CD8-positive, alpha-beta memory T cell (primary cell): ENCODE results near the gene JCHAIN. TPM values are rescaled to one million over a fixed set of nuclear protein-coding genes. Genes with fewer than 3 reads are reported as not detected.

Experiments
- CTCF ChIA-PET: fragments of 350-600 bp; sonication (Branson Sonifier 250); formaldehyde crosslinking; loops from one replicate; lab custom pipeline; 2021; ENCODE audit warnings: antibody characterized with exemption; lab: Charles Lee
- POLR2A ChIA-PET: fragments of 350-600 bp; sonication (Branson Sonifier 250); formaldehyde crosslinking; loops from one replicate; lab custom pipeline; 2021; ENCODE audit warnings: antibody characterized with exemption; lab: Charles Lee
- DNase-seq, 5 donors: peaks; one replicate each; pipeline versions ENCODE4 v3.0.0 to v3.0.0-alpha.2; 2020 to 2022; ENCODE audit warnings: mixed read lengths in 1 of 5
- H3K27ac ChIP-seq: one replicate; pipeline ENCODE4 v1.7.0; 2013; ENCODE audit warnings: low read depth, mild to moderate bottlenecking, low read length, moderate library complexity
- H3K27me3 ChIP-seq: 2 replicates; pipeline ENCODE4 v1.7.0; 2013; ENCODE audit warnings: low read length, mild to moderate bottlenecking; ENCODE audit not compliant: insufficient read depth, poor library complexity, severe bottlenecking
- H3K36me3 ChIP-seq: 2 replicates; pipeline ENCODE4 v1.7.0; 2013; ENCODE audit warnings: mild to moderate bottlenecking, low read length, moderate library complexity; ENCODE audit not compliant: insufficient read depth
- H3K4me1 ChIP-seq: 2 replicates; pipeline ENCODE4 v1.7.0; 2013; ENCODE audit warnings: mild to moderate bottlenecking, low read length, moderate library complexity; ENCODE audit not compliant: insufficient read depth
- H3K4me3 ChIP-seq: 2 replicates; pipeline ENCODE4 v1.7.0; 2013; ENCODE audit warnings: mild to moderate bottlenecking, low read length
- H3K9me3 ChIP-seq: 2 replicates; pipeline ENCODE4 v1.7.0; 2013; ENCODE audit warnings: mild to moderate bottlenecking, low read length
- H3K27ac Mint-ChIP-seq, 8 donors: one replicate each; pipeline ENCODE4 v1.8.0; 2020 to 2021; ENCODE audit warnings: mixed read lengths in 8 of 8, mild to moderate bottlenecking in 6 of 8, inconsistent platforms in 3 of 8, moderate library complexity in 3 of 8
- H3K27me3 Mint-ChIP-seq, 2 donors: one replicate each; pipeline ENCODE4 v1.8.0; 2020 to 2021; ENCODE audit warnings: mixed read lengths in 2 of 2, mild to moderate bottlenecking in 1 of 2, moderate library complexity in 1 of 2
- H3K36me3 Mint-ChIP-seq, 3 donors: one replicate each; pipeline ENCODE4 v1.8.0; 2020 to 2021; ENCODE audit warnings: mixed read lengths in 3 of 3, inconsistent platforms in 1 of 3, mild to moderate bottlenecking in 1 of 3
- H3K4me1 Mint-ChIP-seq, 3 donors: one replicate each; pipeline ENCODE4 v1.8.0; 2020 to 2021; ENCODE audit warnings: mixed read lengths in 3 of 3, inconsistent platforms in 1 of 3, mild to moderate bottlenecking in 1 of 3
- H3K4me3 Mint-ChIP-seq, 7 donors: one replicate each; pipeline ENCODE4 v1.8.0; 2020 to 2021; ENCODE audit warnings: mixed read lengths in 7 of 7, mild to moderate bottlenecking in 6 of 7, moderate library complexity in 4 of 7, inconsistent platforms in 2 of 7
- H3K9me3 Mint-ChIP-seq, 5 donors: one replicate each; pipeline ENCODE4 v1.8.0; 2020 to 2022; ENCODE audit warnings: mixed read lengths in 5 of 5, mild to moderate bottlenecking in 3 of 5, moderate library complexity in 2 of 5, inconsistent platforms in 1 of 5
- polyA plus RNA-seq: library from polyadenylated mRNA; unstranded; fragments of 300-500 nt; fragmentation: Illumina TruSeq; gene quantifications from one replicate; pipeline ENCODE4 v1.2.3, GENCODE V29; 2021
- total RNA-seq, 2 experiments: library from RNA; stranded (reverse); gene quantifications; one replicate each; pipeline ENCODE4 v1.2.3, GENCODE V29; 2021

The JCHAIN gene
- total and polyA plus RNA-seq, 3 experiments from 2014 or later = not detected

GRCh38 chr4:70634482-70634881 is 31.8 kb downstream of the JCHAIN start:
- POLR2A ChIA-PET = no interaction called here
- CTCF ChIA-PET = interaction anchor here (1.5 kb wide), 1 partner anchor 18 kb away, joined by 3 read pairs; no protein-coding TSS in a partner anchor
- no peaks in the 10 kb centered on the region for H3K9me3 Mint-ChIP-seq

GRCh38 chr4:70632028-70632427 is 34.3 kb downstream of the JCHAIN start:
- Histone ChIP-seq H3K27ac (no peak overlapping the region), H3K27me3 (no peaks in the 10 kb centered on the region), H3K4me1 (no peaks in the 10 kb centered on the region), H3K9me3 (no peaks in the 10 kb centered on the region), H3K4me3 (no peak overlapping the region), H3K36me3 (no peaks in the 10 kb centered on the region)
- Mint-ChIP-seq H3K4me1 (peaks cover 0 to 9% (median 2%) of the 10 kb centered on the region in 3 donors), H3K36me3 (no peaks in the 10 kb centered on the region), H3K27ac (no peak overlapping the region), H3K4me3 (no peak overlapping the region), H3K9me3 (no peaks in the 10 kb centered on the region), H3K27me3 (peaks cover 5 to 21% of the 10 kb centered on the region in 2 donors)
- DNase-seq = no peak
- CTCF ChIA-PET = no interaction called here
- POLR2A ChIA-PET = no interaction called here

More at GRCh38 chr4:70634482-70634881, 31.8 kb downstream of the JCHAIN start:
- no peaks in the 10 kb centered on the region for H3K9me3 ChIP-seq
- DNase-seq = no peak
- peaks cover 0 to 3% (median 0%) of the 10 kb centered on the region in 3 donors for H3K4me1 Mint-ChIP-seq
- H3K27ac Mint-ChIP-seq = no peak overlapping the region
- no peak overlapping the region for H3K4me3 Mint-ChIP-seq
- H3K27me3 Mint-ChIP-seq = peaks cover 7 to 21% of the 10 kb centered on the region in 2 donors
- no peaks in the 10 kb centered on the region for H3K36me3 Mint-ChIP-seq
- no peak overlapping the region for H3K27ac ChIP-seq
- H3K27me3 ChIP-seq = no peaks in the 10 kb centered on the region
- no peaks in the 10 kb centered on the region for H3K4me1 ChIP-seq
- no peak overlapping the region for H3K4me3 ChIP-seq
- no peaks in the 10 kb centered on the region for H3K36me3 ChIP-seq

GRCh38 chr4:70630162-70630561 is 36.1 kb downstream of the JCHAIN start:
- H3K27me3 Mint-ChIP-seq = peaks cover 7 to 17% of the 10 kb centered on the region in 2 donors
- no peak overlapping the region for H3K27ac Mint-ChIP-seq
- Histone ChIP-seq H3K27ac (no peak overlapping the region), H3K4me3 (no peak overlapping the region), H3K36me3 (no peaks in the 10 kb centered on the region), H3K4me1 (no peaks in the 10 kb centered on the region), H3K9me3 (no peaks in the 10 kb centered on the region), H3K27me3 (no peaks in the 10 kb centered on the region)
- H3K4me3 Mint-ChIP-seq = no peak overlapping the region
- no peaks in the 10 kb centered on the region for H3K36me3 Mint-ChIP-seq
- ChIA-PET POLR2A (no interaction called here), CTCF (no interaction called here)
- no peaks in the 10 kb centered on the region for H3K9me3 Mint-ChIP-seq
- no peak for DNase-seq
- H3K4me1 Mint-ChIP-seq = peaks cover 0 to 9% (median 2%) of the 10 kb centered on the region in 3 donors

- ChIA-PET POLR2A (no interaction called here), CTCF (interaction anchor here (0.7 kb wide), 1 partner anchor 198 kb away, joined by 3 read pairs; no protein-coding TSS in a partner anchor)
- H3K4me1 Mint-ChIP-seq = peaks cover 0 to 9% (median 2%) of the 10 kb centered on the region in 3 donors
- H3K4me3 Mint-ChIP-seq = no peak overlapping the region
- H3K9me3 Mint-ChIP-seq = no peaks in the 10 kb centered on the region
- no peak overlapping the region for H3K27ac Mint-ChIP-seq
- H3K36me3 Mint-ChIP-seq = no peaks in the 10 kb centered on the region
- H3K27me3 ChIP-seq = no peaks in the 10 kb centered on the region
- H3K4me1 ChIP-seq = no peaks in the 10 kb centered on the region
- DNase-seq = no peak
- no peaks in the 10 kb centered on the region for H3K36me3 ChIP-seq
- no peak overlapping the region for H3K27ac ChIP-seq
- no peak overlapping the region for H3K4me3 ChIP-seq
- H3K27me3 Mint-ChIP-seq = peaks cover 7 to 14% of the 10 kb centered on the region in 2 donors
- H3K9me3 ChIP-seq = no peaks in the 10 kb centered on the region
Observed at GRCh38 chr4:70629469-70630090, 36.7 kb downstream of the JCHAIN start.

GRCh38 chr4:70628444-70628843 is 37.9 kb downstream of the JCHAIN start, which contains the start of gene ENAM:
ENAM (plus strand) TSS chr4:70628744; CDS start chr4:70629501, 757 bp downstream.
- Mint-ChIP-seq H3K36me3 (no peaks in the 10 kb centered on the region), H3K9me3 (no peaks in the 10 kb centered on the region), H3K4me1 (peaks cover 0 to 9% (median 2%) of the 10 kb centered on the region in 3 donors), H3K4me3 (no peak within 1 kb of the TSS), H3K27ac (no peak within 1 kb of the TSS), H3K27me3 (peaks cover 2 to 3% of the 10 kb centered on the region in 2 donors)
- Histone ChIP-seq H3K27me3 (no peaks in the 10 kb centered on the region), H3K36me3 (no peaks in the 10 kb centered on the region), H3K4me3 (no peak within 1 kb of the TSS), H3K9me3 (no peaks in the 10 kb centered on the region), H3K27ac (no peak within 1 kb of the TSS), H3K4me1 (no peaks in the 10 kb centered on the region)
- no peak for DNase-seq
- ChIA-PET POLR2A (no interaction called here), CTCF (interaction anchor here (0.7 kb wide), 1 partner anchor 199 kb away, joined by 3 read pairs; no protein-coding TSS in a partner anchor)

DNA sequence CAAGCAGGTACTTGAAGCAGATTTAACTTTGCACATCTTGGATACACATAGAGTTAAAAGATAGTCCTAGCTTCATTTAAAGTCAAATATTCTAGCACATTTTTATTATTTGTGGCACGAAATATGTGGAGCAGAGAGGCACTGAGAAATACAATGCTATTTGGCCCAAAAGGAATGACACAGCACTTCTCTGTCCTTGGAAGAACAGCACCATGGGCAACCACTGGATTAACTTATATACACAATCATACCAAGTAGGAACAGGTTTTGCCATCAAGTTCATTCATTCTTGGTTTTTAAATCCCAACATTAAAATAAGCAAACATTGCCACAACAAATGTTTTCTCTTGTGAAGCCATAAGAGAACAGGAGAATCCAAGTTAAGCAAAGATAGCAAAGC is 38.7 kb downstream of the JCHAIN start:
- no peak overlapping the region for H3K4me3 ChIP-seq
- Mint-ChIP-seq H3K36me3 (no peaks in the 10 kb centered on the region), H3K27ac (no peak overlapping the region), H3K4me1 (peaks cover 0 to 9% (median 2%) of the 10 kb centered on the region in 3 donors), H3K4me3 (no peak overlapping the region), H3K27me3 (peaks cover 2 to 3% of the 10 kb centered on the region in 2 donors), H3K9me3 (no peaks in the 10 kb centered on the region)
- H3K9me3 ChIP-seq = no peaks in the 10 kb centered on the region
- H3K27me3 ChIP-seq = no peaks in the 10 kb centered on the region
- no peak overlapping the region for H3K27ac ChIP-seq
- CTCF ChIA-PET = interaction anchor here (1.4 kb wide), 1 partner anchor 11 kb away, joined by 4 read pairs; no protein-coding TSS in a partner anchor
- H3K4me1 ChIP-seq = no peaks in the 10 kb centered on the region
- DNase-seq = no peak
- H3K36me3 ChIP-seq = no peaks in the 10 kb centered on the region
- POLR2A ChIA-PET = no interaction called here

GRCh38 chr4:70624226-70624793 is 42.0 kb downstream of the JCHAIN start:
- peak overlapping the region in 1 of 8 donors; percentile 7 for H3K27ac Mint-ChIP-seq
- H3K36me3 Mint-ChIP-seq = no peaks in the 10 kb centered on the region
- CTCF ChIA-PET = interaction anchor here (0.7 kb wide), 1 partner anchor 81 kb away, joined by 3 read pairs; no protein-coding TSS in a partner anchor
- H3K9me3 Mint-ChIP-seq = no peaks in the 10 kb centered on the region
- peaks cover 0 to 2% of the 10 kb centered on the region in 2 donors for H3K27me3 Mint-ChIP-seq
- no peaks in the 10 kb centered on the region for H3K27me3 ChIP-seq
- POLR2A ChIA-PET = no interaction called here
- peaks cover 0 to 5% (median 2%) of the 10 kb centered on the region in 3 donors for H3K4me1 Mint-ChIP-seq
- no peaks in the 10 kb centered on the region for H3K4me1 ChIP-seq
- no peak overlapping the region for H3K27ac ChIP-seq
- no peak overlapping the region for H3K4me3 ChIP-seq
- H3K36me3 ChIP-seq = no peaks in the 10 kb centered on the region
- DNase-seq = peak in 1 of 5 donors; percentile 13
- no peak overlapping the region for H3K4me3 Mint-ChIP-seq
- no peaks in the 10 kb centered on the region for H3K9me3 ChIP-seq

DNA sequence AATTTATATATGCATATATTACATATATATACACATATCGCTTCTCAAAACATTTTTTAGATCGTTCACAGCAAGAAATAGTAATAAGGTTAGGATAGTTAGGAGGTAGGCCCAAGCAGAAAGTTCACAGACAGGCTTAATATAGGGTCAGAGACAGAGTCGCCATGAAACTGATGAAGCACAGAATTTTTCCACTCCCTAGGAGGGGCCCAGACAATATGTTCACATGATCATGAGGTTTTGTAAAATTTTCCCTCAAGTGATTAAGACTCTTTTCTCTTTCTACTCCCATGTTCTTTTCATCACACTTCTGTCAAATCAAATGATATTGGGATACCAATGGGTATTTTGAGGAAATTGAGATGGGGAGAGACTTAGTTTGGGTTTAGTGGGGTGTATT is 43.0 kb downstream of the JCHAIN start:
- no peaks in the 10 kb centered on the region for H3K9me3 ChIP-seq
- no peaks in the 10 kb centered on the region for H3K36me3 ChIP-seq
- CTCF ChIA-PET = no interaction called here
- Mint-ChIP-seq H3K4me3 (no peak overlapping the region), H3K27ac (no peak overlapping the region), H3K27me3 (peaks cover 0 to 2% of the 10 kb centered on the region in 2 donors), H3K36me3 (no peaks in the 10 kb centered on the region), H3K4me1 (no peaks in the 10 kb centered on the region), H3K9me3 (no peaks in the 10 kb centered on the region)
- no peaks in the 10 kb centered on the region for H3K27me3 ChIP-seq
- POLR2A ChIA-PET = no interaction called here
- H3K4me1 ChIP-seq = no peaks in the 10 kb centered on the region
- DNase-seq = peak in 1 of 5 donors; percentile 2
- H3K4me3 ChIP-seq = no peak overlapping the region
- no peak overlapping the region for H3K27ac ChIP-seq
